ENCODE measurements around the gene SLC35F5. TPM values are rescaled to one million over a fixed set of nuclear protein-coding genes. Genes with fewer than 3 reads are reported as not detected.
"Not testable (repeated sequence)": the region's sequence is repeated elsewhere in the genome, so short reads cannot be mapped to it uniquely, and the experiment has no call there.

Gene SLC35F5
- total RNA-seq, result 10 to 100 TPM; 29.1 to 29.8 TPM

GRCh38 chr2:113756355-113757137 lies at the start of gene SLC35F5:
Gene SLC35F5, minus strand, starts transcription at chr2:113756642. Its CDS starts 233 bp downstream, at chr2:113756409.
- Mint-ChIP-seq H3K4me3 (peak within 1 kb of the TSS; percentile 85 to 98), H3K27me3 (ENCODE audit: low read depth) (no peaks in the 10 kb centered on the region), H3K36me3 (ENCODE audit: insufficient read depth in 2 of 2) (peaks cover 2 to 13% of the 10 kb centered on the region in 2 donors), H3K27ac (peak within 1 kb of the TSS; percentile 94), H3K4me1 (ENCODE audit: low read depth) (peaks cover 24% of the 10 kb centered on the region), H3K9me3 (no peaks in the 10 kb centered on the region)
- peak; percentile 94 to 99 for DNase-seq
- peak; percentile 88 to 95 for ATAC-seq (replicated peaks in 1 of 2)

- Mint-ChIP-seq H3K27me3 (ENCODE audit: low read depth) (no peaks in the 10 kb centered on the region), H3K36me3 (ENCODE audit: insufficient read depth in 2 of 2) (no peaks in the 10 kb centered on the region), H3K9me3 (no peaks in the 10 kb centered on the region), H3K27ac (no peak overlapping the region), H3K4me1 (ENCODE audit: low read depth) (peaks cover 28% of the 10 kb centered on the region), H3K4me3 (no peak overlapping the region)
- ATAC-seq (replicated peaks in 1 of 2) (no peak), DNase-seq (no peak)
Observed at GRCh38 chr2:113799375-113799774, 42.9 kb upstream of the SLC35F5 start.

- peaks cover 41% of the 10 kb centered on the region for H3K4me1 Mint-ChIP-seq (ENCODE audit: low read depth)
- ATAC-seq (replicated peaks in 1 of 2) (no peak), DNase-seq (no peak)
- no peak overlapping the region for H3K27ac Mint-ChIP-seq
- no peaks in the 10 kb centered on the region for H3K36me3 Mint-ChIP-seq (ENCODE audit: insufficient read depth in 2 of 2)
- no peaks in the 10 kb centered on the region for H3K9me3 Mint-ChIP-seq
- no peak overlapping the region for H3K4me3 Mint-ChIP-seq
- no peaks in the 10 kb centered on the region for H3K27me3 Mint-ChIP-seq (ENCODE audit: low read depth)
Observed at GRCh38 chr2:113797237-113797636, 40.8 kb upstream of the SLC35F5 start.

GRCh38 chr2:113796592-113797175 lies 40.2 kb upstream of the SLC35F5 start:
- Mint-ChIP-seq H3K9me3 (no peaks in the 10 kb centered on the region), H3K27me3 (ENCODE audit: low read depth) (no peaks in the 10 kb centered on the region), H3K4me3 (no peak overlapping the region), H3K4me1 (ENCODE audit: low read depth) (peaks cover 46% of the 10 kb centered on the region), H3K36me3 (ENCODE audit: insufficient read depth in 2 of 2) (no peaks in the 10 kb centered on the region), H3K27ac (no peak overlapping the region)
- ATAC-seq (replicated peaks in 1 of 2) (no peak), DNase-seq (no peak)

GRCh38 chr2:113795405-113795920 lies 39.0 kb upstream of the SLC35F5 start:
- no peaks in the 10 kb centered on the region for H3K36me3 Mint-ChIP-seq (ENCODE audit: insufficient read depth in 2 of 2)
- no peak for DNase-seq
- no peak for ATAC-seq (replicated peaks in 1 of 2)
- no peak overlapping the region for H3K27ac Mint-ChIP-seq
- H3K4me1 Mint-ChIP-seq (ENCODE audit: low read depth), result peaks cover 57% of the 10 kb centered on the region
- no peak overlapping the region for H3K4me3 Mint-ChIP-seq
- H3K27me3 Mint-ChIP-seq (ENCODE audit: low read depth), result no peaks in the 10 kb centered on the region
- H3K9me3 Mint-ChIP-seq, result no peaks in the 10 kb centered on the region

GRCh38 chr2:113791697-113792590 lies 35.5 kb upstream of the SLC35F5 start:
- peaks cover 1 to 2% of the 10 kb centered on the region in 2 donors for H3K36me3 Mint-ChIP-seq (ENCODE audit: insufficient read depth in 2 of 2)
- no peaks in the 10 kb centered on the region for H3K9me3 Mint-ChIP-seq
- peaks cover 4% of the 10 kb centered on the region for H3K27me3 Mint-ChIP-seq (ENCODE audit: low read depth)
- peaks cover 44% of the 10 kb centered on the region for H3K4me1 Mint-ChIP-seq (ENCODE audit: low read depth)
- peak overlapping the region; percentile 88 for H3K27ac Mint-ChIP-seq
- peak; percentile 17 to 34 for DNase-seq
- ATAC-seq (replicated peaks in 1 of 2), result peak; percentile 87 to 92
- H3K4me3 Mint-ChIP-seq, result peak overlapping the region; percentile 61 to 76

GRCh38 chr2:113784823-113785744 lies 28.6 kb upstream of the SLC35F5 start:
- DNase-seq, result no peak
- H3K9me3 Mint-ChIP-seq, result no peaks in the 10 kb centered on the region
- peaks cover 1 to 3% of the 10 kb centered on the region in 2 donors for H3K36me3 Mint-ChIP-seq (ENCODE audit: insufficient read depth in 2 of 2)
- peaks cover 11% of the 10 kb centered on the region for H3K27me3 Mint-ChIP-seq (ENCODE audit: low read depth)
- ATAC-seq (replicated peaks in 1 of 2), result no peak
- H3K4me1 Mint-ChIP-seq (ENCODE audit: low read depth), result peaks cover 13% of the 10 kb centered on the region
- H3K4me3 Mint-ChIP-seq, result no peak overlapping the region
- no peak overlapping the region for H3K27ac Mint-ChIP-seq

- Mint-ChIP-seq H3K27me3 (ENCODE audit: low read depth) (peaks cover 11% of the 10 kb centered on the region), H3K9me3 (no peaks in the 10 kb centered on the region), H3K27ac (no peak overlapping the region), H3K36me3 (ENCODE audit: insufficient read depth in 2 of 2) (peaks cover 0 to 1% of the 10 kb centered on the region in 2 donors), H3K4me3 (no peak overlapping the region), H3K4me1 (ENCODE audit: low read depth) (peaks cover 13% of the 10 kb centered on the region)
- ATAC-seq (replicated peaks in 1 of 2) (no peak), DNase-seq (no peak)
Observed at GRCh38 chr2:113780472-113780871, 24.0 kb upstream of the SLC35F5 start.

GRCh38 chr2:113777371-113777770 lies 20.9 kb upstream of the SLC35F5 start:
- Mint-ChIP-seq H3K4me1 (ENCODE audit: low read depth) (peaks cover 5% of the 10 kb centered on the region), H3K4me3 (no peak overlapping the region), H3K9me3 (no peaks in the 10 kb centered on the region), H3K27ac (no peak overlapping the region), H3K27me3 (ENCODE audit: low read depth) (peaks cover 8% of the 10 kb centered on the region), H3K36me3 (ENCODE audit: insufficient read depth in 2 of 2) (peaks cover 0 to 1% of the 10 kb centered on the region in 2 donors)
- ATAC-seq (replicated peaks in 1 of 2) (no peak), DNase-seq (no peak)

- Mint-ChIP-seq H3K27ac (no peak overlapping the region), H3K4me3 (no peak overlapping the region), H3K9me3 (no peaks in the 10 kb centered on the region), H3K36me3 (ENCODE audit: insufficient read depth in 2 of 2) (peaks cover 0 to 1% of the 10 kb centered on the region in 2 donors), H3K27me3 (ENCODE audit: low read depth) (peaks cover 8% of the 10 kb centered on the region), H3K4me1 (ENCODE audit: low read depth) (peaks cover 5% of the 10 kb centered on the region)
- no peak for ATAC-seq (replicated peaks in 1 of 2)
- no peak for DNase-seq
Observed at GRCh38 chr2:113776949-113777348, 20.5 kb upstream of the SLC35F5 start.

- H3K36me3 Mint-ChIP-seq (ENCODE audit: insufficient read depth in 2 of 2); H3K27me3 Mint-ChIP-seq (ENCODE audit: low read depth); ATAC-seq (replicated peaks in 1 of 2); H3K27ac Mint-ChIP-seq; H3K4me1 Mint-ChIP-seq (ENCODE audit: low read depth); H3K4me3 Mint-ChIP-seq; DNase-seq; H3K9me3 Mint-ChIP-seq: not testable (repeated sequence)
Observed at GRCh38 chr2:113774616-113775015, 18.2 kb upstream of the SLC35F5 start.

- no peaks in the 10 kb centered on the region for H3K36me3 Mint-ChIP-seq (ENCODE audit: insufficient read depth in 2 of 2)
- H3K9me3 Mint-ChIP-seq, result peaks cover 0 to 2% of the 10 kb centered on the region in 2 donors
- no peak for ATAC-seq (replicated peaks in 1 of 2)
- H3K27ac Mint-ChIP-seq, result no peak overlapping the region
- H3K4me1 Mint-ChIP-seq (ENCODE audit: low read depth), result no peaks in the 10 kb centered on the region
- no peak overlapping the region for H3K4me3 Mint-ChIP-seq
- DNase-seq, result no peak
- no peaks in the 10 kb centered on the region for H3K27me3 Mint-ChIP-seq (ENCODE audit: low read depth)
Observed at GRCh38 chr2:113770929-113771328, 14.5 kb upstream of the SLC35F5 start.

Measured in activated T-cell treated with anti-CD3 and anti-CD28 coated beads, Interleukin-2, amount 50 U/mL, for 72 hours (primary cell).